Tibial nerve (tissue), 4 donors: ENCODE measurements around the gene MINDY2. TPM values are rescaled to one million over a fixed set of nuclear protein-coding genes. Genes with fewer than 3 reads are reported as not detected.

Experiments used
- DNase-seq, 2 donors: peaks; one replicate each; pipeline ENCODE4 v3.0.0-alpha.2; 2019; ENCODE audit warnings: low spot score in 2 of 2
- H3K27ac ChIP-seq, 4 donors: fragments of 200-600 bp; sonication (generic) in 3 of 4; one replicate each; pipeline ENCODE4 v1.5.1; 2017 to 2019; ENCODE audit warnings: mild to moderate bottlenecking in 1 of 4
- H3K27me3 ChIP-seq, 2 donors: fragments of 200-600 bp; sonication (generic) in 1 of 2; one replicate each; pipeline versions ENCODE4 v1.5.1 to v1.6.0; 2017 to 2019
- H3K36me3 ChIP-seq, 3 donors: fragments of 200-600 bp; sonication (generic); one replicate each; pipeline ENCODE4 v1.5.1; 2018 to 2019
- H3K4me1 ChIP-seq, 4 donors: fragments of 200-600 bp; sonication (generic) in 3 of 4; one replicate each; pipeline ENCODE4 v1.5.1; 2017 to 2019
- H3K4me3 ChIP-seq, 4 donors: fragments of 200-600 bp; sonication (generic) in 3 of 4; one replicate each; pipeline ENCODE4 v1.5.1; 2017 to 2019; ENCODE audit warnings: mild to moderate bottlenecking in 1 of 4, moderate library complexity in 1 of 4
- H3K9me3 ChIP-seq, 4 donors: fragments of 200-600 bp; sonication (generic) in 3 of 4; one replicate each; pipeline ENCODE4 v1.5.1; 2017 to 2019
- CTCF ChIP-seq, 5 experiments: fragments of 200-600 bp in 3 of 5; fragments of 450-650 bp in 2 of 5; sonication (generic) in 3 of 5; IDR thresholded peaks; one replicate each; pipeline ENCODE4 v1.5.1; 2016 to 2019; ENCODE audit warnings: antibody characterized with exemption in 5 of 5, mild to moderate bottlenecking in 3 of 5, moderate library complexity in 2 of 5
- EP300 ChIP-seq, 2 donors: sonication (generic); formaldehyde crosslinking; IDR thresholded peaks; one replicate each; pipeline ENCODE4 v1.6.1; 2017; ENCODE audit warnings: antibody characterized with exemption in 2 of 2, mild to moderate bottlenecking in 1 of 2
- POLR2A ChIP-seq, 2 donors: fragments of 450-650 bp; IDR thresholded peaks; one replicate each; pipeline ENCODE4 v1.6.1; 2017; ENCODE audit warnings: antibody characterized with exemption in 2 of 2, mild to moderate bottlenecking in 2 of 2, moderate library complexity in 2 of 2
- WGBS, 2 donors: methylation state at CpG; one replicate each; pipeline ENCODE4 v1.1.5; 2018; 5-methylcytosine and 5-hydroxymethylcytosine counted together
- total RNA-seq, 4 donors: library from RNA; depleted of rRNA; stranded (reverse); fragments of >200 nt; gene quantifications; one replicate each; pipeline ENCODE4 v1.1.0, GENCODE V29; 2016

MINDY2 gene
- total RNA-seq, 4 donors from 2014 or later = 26.1 to 47.4 (median 39.9) TPM

GRCh38 chr15:58773024-58773423 lies 1.9 kb downstream of the MINDY2 start:
- 67 to 70% methylated on average over 4 of the region's 4 CpGs for WGBS, 2 donors

GRCh38 chr15:58775402-58775801 lies 4.3 kb downstream of the MINDY2 start:
- Histone ChIP-seq H3K4me3 (no peak overlapping the region), H3K27ac (no peak overlapping the region), H3K36me3 (no peaks in the 10 kb centered on the region), H3K27me3 (no peaks in the 10 kb centered on the region), H3K9me3 (no peaks in the 10 kb centered on the region), H3K4me1 (peaks cover 0 to 62% (median 19%) of the 10 kb centered on the region in 4 donors)
- 92 to 94% methylated on average over 3 of the region's 3 CpGs for WGBS, 2 donors
- no peak for DNase-seq
- TF ChIP-seq POLR2A (IDR thresholded peaks at IDR 0.05) (no peak), EP300 (IDR thresholded peaks at IDR 0.05) (no peak), CTCF (IDR thresholded peaks at IDR 0.05) (no peak)

More at GRCh38 chr15:58773024-58773423, 1.9 kb downstream of the MINDY2 start:
- H3K9me3 ChIP-seq = no peaks in the 10 kb centered on the region
- no peaks in the 10 kb centered on the region for H3K36me3 ChIP-seq
- H3K27ac ChIP-seq = peak overlapping the region in 2 of 4 donors; percentile 100
- no peaks in the 10 kb centered on the region for H3K27me3 ChIP-seq
- peaks cover 0 to 62% (median 16%) of the 10 kb centered on the region in 4 donors for H3K4me1 ChIP-seq
- peak overlapping the region; percentile 4 to 99 (median 87) for H3K4me3 ChIP-seq
- DNase-seq = no peak
- TF ChIP-seq EP300 (IDR thresholded peaks at IDR 0.05) (no peak), POLR2A (IDR thresholded peaks at IDR 0.05) (no peak), CTCF (IDR thresholded peaks at IDR 0.05) (no peak)

GRCh38 chr15:58777107-58777506 lies 6.0 kb downstream of the MINDY2 start:
- Histone ChIP-seq H3K9me3 (no peaks in the 10 kb centered on the region), H3K27ac (no peak overlapping the region), H3K27me3 (no peaks in the 10 kb centered on the region), H3K4me1 (peaks cover 0 to 63% (median 19%) of the 10 kb centered on the region in 4 donors), H3K4me3 (no peak overlapping the region), H3K36me3 (no peaks in the 10 kb centered on the region)
- no peak for DNase-seq
- WGBS, 2 donors = 79 to 86% methylated on average over 4 of the region's 4 CpGs
- TF ChIP-seq POLR2A (IDR thresholded peaks at IDR 0.05) = no peak
- no peak for TF ChIP-seq EP300 (IDR thresholded peaks at IDR 0.05)
- TF ChIP-seq CTCF (IDR thresholded peaks at IDR 0.05) = no peak

- Histone ChIP-seq H3K4me3 (no peak overlapping the region), H3K4me1 (peaks cover 0 to 43% (median 10%) of the 10 kb centered on the region in 4 donors), H3K27ac (no peak overlapping the region), H3K9me3 (no peaks in the 10 kb centered on the region), H3K27me3 (no peaks in the 10 kb centered on the region), H3K36me3 (no peaks in the 10 kb centered on the region)
- DNase-seq = no peak
- no peak for TF ChIP-seq EP300 (IDR thresholded peaks at IDR 0.05)
- TF ChIP-seq CTCF (IDR thresholded peaks at IDR 0.05) = no peak
- no peak for TF ChIP-seq POLR2A (IDR thresholded peaks at IDR 0.05)
- WGBS, 2 donors = 96 to 100% methylated on average over 1 of the region's 1 CpG
These were observed 8.5 kb downstream of the MINDY2 start for GRCh38 chr15:58779554-58779953.

- WGBS, 2 donors = 56 to 61% methylated on average over 6 of the region's 6 CpGs
- TF ChIP-seq CTCF (IDR thresholded peaks at IDR 0.05) (no peak), EP300 (IDR thresholded peaks at IDR 0.05) (no peak), POLR2A (IDR thresholded peaks at IDR 0.05) (no peak)
- Histone ChIP-seq H3K4me1 (peaks cover 0 to 18% (median 3%) of the 10 kb centered on the region in 4 donors), H3K4me3 (no peak overlapping the region), H3K9me3 (no peaks in the 10 kb centered on the region), H3K27ac (peak overlapping the region in 1 of 4 donors; percentile 2), H3K36me3 (peaks cover 0 to 20% (median 0%) of the 10 kb centered on the region in 3 donors), H3K27me3 (no peaks in the 10 kb centered on the region)
- DNase-seq = no peak
These were observed 14.3 kb downstream of the MINDY2 start for GRCh38 chr15:58785355-58785754.
